NCI-H748 (cell line): ENCODE measurements around the gene SLC13A3.

Source experiments
- DNase-seq: peaks from one replicate; lab custom pipeline; 2025; ENCODE audit not compliant: unreplicated experiment; lab: John Stamatoyannopoulos, UW

SLC13A3 gene

GRCh38 chr20:46637427-46638133, 13.7 kb downstream of the SLC13A3 start:
- no peak for DNase-seq

GRCh38 chr20:46637020-46637419, 14.2 kb downstream of the SLC13A3 start:
- no peak for DNase-seq

GRCh38 chr20:46636514-46636913, 14.7 kb downstream of the SLC13A3 start:
- DNase-seq: no peak

- DNase-seq: no peak
Measured at GRCh38 chr20:46635514-46636136, 15.6 kb downstream of the SLC13A3 start.

- no peak for DNase-seq
Measured at GRCh38 chr20:46634528-46634927, 16.7 kb downstream of the SLC13A3 start.

- DNase-seq: no peak
Measured at GRCh38 chr20:46631874-46632446, 19.3 kb downstream of the SLC13A3 start.

- DNase-seq: no peak
Measured at GRCh38 chr20:46631212-46631869, 19.9 kb downstream of the SLC13A3 start.

GRCh38 chr20:46630306-46630705, 21.0 kb downstream of the SLC13A3 start:
- DNase-seq: no peak

- DNase-seq: no peak
Measured at GRCh38 chr20:46629341-46629740, 21.9 kb downstream of the SLC13A3 start.

GRCh38 chr20:46627234-46627633, 24.0 kb downstream of the SLC13A3 start:
- no peak for DNase-seq

- DNase-seq: no peak
Measured at GRCh38 chr20:46626758-46627157, 24.5 kb downstream of the SLC13A3 start.

- DNase-seq: no peak
Measured at GRCh38 chr20:46625875-46626373, 25.3 kb downstream of the SLC13A3 start.

GRCh38 chr20:46624946-46625345, 26.3 kb downstream of the SLC13A3 start:
- DNase-seq: no peak

- peak; percentile 4 for DNase-seq
Measured at GRCh38 chr20:46622165-46622564, 29.1 kb downstream of the SLC13A3 start.

GRCh38 chr20:46621492-46621891, 29.8 kb downstream of the SLC13A3 start:
- no peak for DNase-seq

- DNase-seq: no peak
Measured at GRCh38 chr20:46619445-46619844, 31.8 kb downstream of the SLC13A3 start.

GRCh38 chr20:46618316-46619100, 32.8 kb downstream of the SLC13A3 start:
- no peak for DNase-seq

- DNase-seq: no peak
Measured at GRCh38 chr20:46614503-46614902, 36.8 kb downstream of the SLC13A3 start.

- no peak for DNase-seq
Measured at GRCh38 chr20:46610145-46610544, 41.1 kb downstream of the SLC13A3 start.

- no peak for DNase-seq
Measured at GRCh38 chr20:46609043-46609442, 42.2 kb downstream of the SLC13A3 start.
